CD4-positive, alpha-beta T cell treated with Interleukin-21 for 1 hour (primary cell): ENCODE data around the gene BCL2.

Source experiments
- DNase-seq: peaks from one replicate; pipeline ENCODE4 v3.0.0-alpha.2; 2020

The BCL2 gene

GRCh38 chr18:63177919-63178821 lies 141.4 kb downstream of the BCL2 start:
- DNase-seq = no peak

- no peak for DNase-seq
Measured at GRCh38 chr18:63177259-63177658, 142.3 kb downstream of the BCL2 start.

GRCh38 chr18:63175264-63175663 lies 144.3 kb downstream of the BCL2 start:
- no peak for DNase-seq

- DNase-seq = no peak
Measured at GRCh38 chr18:63173983-63174382, 145.6 kb downstream of the BCL2 start.

- DNase-seq = no peak
Measured at GRCh38 chr18:63169853-63170252, 149.7 kb downstream of the BCL2 start.

- DNase-seq = no peak
Measured at GRCh38 chr18:63168287-63168686, 151.3 kb downstream of the BCL2 start.

- no peak for DNase-seq
Measured at GRCh38 chr18:63166142-63166541, 153.4 kb downstream of the BCL2 start.

GRCh38 chr18:63164396-63164795 lies 155.2 kb downstream of the BCL2 start:
- DNase-seq = no peak

- peak; percentile 31 for DNase-seq
Measured at GRCh38 chr18:63162271-63163014, 157.1 kb downstream of the BCL2 start.

- peak; percentile 90 for DNase-seq
Measured at GRCh38 chr18:63161761-63162195, 157.8 kb downstream of the BCL2 start.

GRCh38 chr18:63161032-63161760 lies 158.4 kb downstream of the BCL2 start:
- DNase-seq = peak; percentile 80

GRCh38 chr18:63160172-63160995 lies 159.2 kb downstream of the BCL2 start:
- DNase-seq = peak; percentile 53

GRCh38 chr18:63159590-63159989 lies 160.0 kb downstream of the BCL2 start:
- peak; percentile 35 for DNase-seq

GRCh38 chr18:63158676-63159291 lies 160.8 kb downstream of the BCL2 start:
- DNase-seq = peak; percentile 52

GRCh38 chr18:63158012-63158631 lies 161.4 kb downstream of the BCL2 start:
- peak; percentile 28 for DNase-seq

- DNase-seq = peak; percentile 57
Measured at GRCh38 chr18:63157293-63158011, 162.1 kb downstream of the BCL2 start.

GRCh38 chr18:63155910-63156773 lies 163.4 kb downstream of the BCL2 start:
- DNase-seq = peak; percentile 45

GRCh38 chr18:63155169-63155852 lies 164.3 kb downstream of the BCL2 start:
- DNase-seq = peak; percentile 86
